ENCODE results near the gene PKP1.

Gene PKP1

GRCh38 chr1:201328576-201328975 is 45.3 kb downstream of the PKP1 start:
- H3K27ac ChIP-seq = no peak overlapping the region
- TF ChIP-seq CTCF (IDR thresholded peaks at IDR 0.05) (no peak), ZFX (IDR thresholded peaks at IDR 0.05; ENCODE audit: borderline replicate concordance) (no peak)

GRCh38 chr1:201329286-201329685 is 46.0 kb downstream of the PKP1 start:
- no peak for TF ChIP-seq ZFX (IDR thresholded peaks at IDR 0.05; ENCODE audit: borderline replicate concordance)
- no peak for TF ChIP-seq CTCF (IDR thresholded peaks at IDR 0.05)
- no peak overlapping the region for H3K27ac ChIP-seq

GRCh38 chr1:201329801-201330200 is 46.5 kb downstream of the PKP1 start:
- no peak for TF ChIP-seq ZFX (IDR thresholded peaks at IDR 0.05; ENCODE audit: borderline replicate concordance)
- TF ChIP-seq CTCF (IDR thresholded peaks at IDR 0.05) = no peak
- H3K27ac ChIP-seq = no peak overlapping the region

GRCh38 chr1:201330541-201330940 is 47.2 kb downstream of the PKP1 start:
- no peak overlapping the region for H3K27ac ChIP-seq
- no peak for TF ChIP-seq ZFX (IDR thresholded peaks at IDR 0.05; ENCODE audit: borderline replicate concordance)
- no peak for TF ChIP-seq CTCF (IDR thresholded peaks at IDR 0.05)

GRCh38 chr1:201331166-201331565 is 47.9 kb downstream of the PKP1 start:
- TF ChIP-seq CTCF (IDR thresholded peaks at IDR 0.05) (no peak), ZFX (IDR thresholded peaks at IDR 0.05; ENCODE audit: borderline replicate concordance) (no peak)
- H3K27ac ChIP-seq = no peak overlapping the region

- TF ChIP-seq CTCF (IDR thresholded peaks at IDR 0.05) (no peak), ZFX (IDR thresholded peaks at IDR 0.05; ENCODE audit: borderline replicate concordance) (no peak)
- H3K27ac ChIP-seq = no peak overlapping the region
Measured at GRCh38 chr1:201332021-201332420, 48.7 kb downstream of the PKP1 start.

- no peak overlapping the region for H3K27ac ChIP-seq
- TF ChIP-seq ZFX (IDR thresholded peaks at IDR 0.05; ENCODE audit: borderline replicate concordance) (no peak), CTCF (IDR thresholded peaks at IDR 0.05) (no peak)
Measured at GRCh38 chr1:201332616-201333335, 49.5 kb downstream of the PKP1 start.

Data from 22Rv1 (cell line).